Medulla oblongata (tissue), 1 donor: Measurements from ENCODE around the gene PTPN14.

Source experiments
- DNase-seq: peaks from one replicate; pipeline ENCODE4 v3.0.0-alpha.2; 2015; ENCODE audit errors: extremely low spot score

PTPN14 gene

GRCh38 chr1:214310010-214310409 lies 241.4 kb downstream of the PTPN14 start:
- DNase-seq, result no peak

GRCh38 chr1:214306269-214306668 lies 245.1 kb downstream of the PTPN14 start:
- no peak for DNase-seq

- DNase-seq, result no peak
Observed at GRCh38 chr1:214305164-214305751, 246.1 kb downstream of the PTPN14 start.

GRCh38 chr1:214303141-214303930 lies 248.1 kb downstream of the PTPN14 start:
- no peak for DNase-seq

- DNase-seq, result no peak
Observed at GRCh38 chr1:214301526-214301925, 249.9 kb downstream of the PTPN14 start.

GRCh38 chr1:214300149-214300780 lies 251.1 kb downstream of the PTPN14 start:
- no peak for DNase-seq
